Calu3 (cell line): ENCODE measurements around the gene NUDT17. TPM values are rescaled to one million over a fixed set of nuclear protein-coding genes. Genes with fewer than 3 reads are reported as not detected.

ENCODE experiments used
- BruUV-seq: library from RNA; stranded (reverse); fragments of 400-500 nt; replicated peaks from 2 replicates; lab custom pipeline; 2021; lab: Mats Ljungman, UMichigan
- CTCF ChIA-PET: fragments of 300-600 bp; sonication (Branson Sonifier 250); formaldehyde crosslinking; loops from one replicate; lab custom pipeline; 2022; ENCODE audit warnings: antibody characterized with exemption; lab: Charles Lee
- DNase-seq: peaks from one replicate; pipeline ENCODE4 v3.0.0; 2022
- H3K27ac Mint-ChIP-seq: one replicate; pipeline ENCODE4 v1.8.0; 2022; ENCODE audit warnings: mixed read lengths; ENCODE audit not compliant: unreplicated experiment
- H3K27me3 Mint-ChIP-seq: one replicate; pipeline ENCODE4 v1.8.0; 2022; ENCODE audit warnings: mixed read lengths; ENCODE audit not compliant: unreplicated experiment
- H3K36me3 Mint-ChIP-seq: one replicate; pipeline ENCODE4 v1.8.0; 2022; ENCODE audit warnings: mild to moderate bottlenecking, moderate library complexity, mixed read lengths; ENCODE audit not compliant: insufficient read depth, unreplicated experiment
- H3K4me1 Mint-ChIP-seq: one replicate; pipeline ENCODE4 v1.8.0; 2022; ENCODE audit warnings: mild to moderate bottlenecking, low read depth, mixed read lengths; ENCODE audit not compliant: unreplicated experiment
- H3K4me3 Mint-ChIP-seq: one replicate; pipeline ENCODE4 v1.8.0; 2022; ENCODE audit warnings: mild to moderate bottlenecking, low read depth, moderate library complexity, mixed read lengths; ENCODE audit not compliant: unreplicated experiment
- H3K9me3 Mint-ChIP-seq: one replicate; pipeline ENCODE4 v1.8.0; 2022; ENCODE audit warnings: low read depth, mixed read lengths; ENCODE audit not compliant: unreplicated experiment
- intact Hi-C: fragments of 100-400 bp; cut with micrococcal nuclease; formaldehyde crosslinking; loops from one replicate; pipeline ENCODE4 v1.10.0; 2022; ENCODE audit not compliant: unreplicated experiment
- total RNA-seq: library from RNA; stranded (reverse); gene quantifications from 2 replicates; pipeline ENCODE4 v1.2.3, GENCODE V29; 2022
- TF ChIP-seq, protein P1 (sequence below): fragments of 200-600 bp; IDR thresholded peaks from one replicate; pipeline ENCODE4 v1.8.0; 2022; ENCODE audit warnings: antibody characterized with exemption; ENCODE audit not compliant: unreplicated experiment

NUDT17 gene
- total RNA-seq, 1 experiment from 2014 or later: 2.8 TPM

- no TSS peak for BruUV-seq
- Mint-ChIP-seq H3K27me3 (peaks cover 20% of the 10 kb centered on the region), H3K9me3 (no peaks in the 10 kb centered on the region), H3K4me1 (peaks cover 52% of the 10 kb centered on the region), H3K36me3 (peaks cover 17% of the 10 kb centered on the region), H3K27ac (no peak within 1 kb of the TSS), H3K4me3 (peak within 1 kb of the TSS; percentile 43)
- CTCF ChIA-PET: interaction anchor here (0.7 to 1.9 kb wide), 3 partner anchors 27 to 72 kb away, joined by 3 to 8 read pairs (median 3); partner anchors contain the start of genes NUDT17 and PIAS3
- intact Hi-C loops: loop anchor here (2.0 kb wide), 1 partner anchor 27 kb away; the partner anchor contains the start of gene PIAS3
- TF ChIP-seq, protein P1, sequence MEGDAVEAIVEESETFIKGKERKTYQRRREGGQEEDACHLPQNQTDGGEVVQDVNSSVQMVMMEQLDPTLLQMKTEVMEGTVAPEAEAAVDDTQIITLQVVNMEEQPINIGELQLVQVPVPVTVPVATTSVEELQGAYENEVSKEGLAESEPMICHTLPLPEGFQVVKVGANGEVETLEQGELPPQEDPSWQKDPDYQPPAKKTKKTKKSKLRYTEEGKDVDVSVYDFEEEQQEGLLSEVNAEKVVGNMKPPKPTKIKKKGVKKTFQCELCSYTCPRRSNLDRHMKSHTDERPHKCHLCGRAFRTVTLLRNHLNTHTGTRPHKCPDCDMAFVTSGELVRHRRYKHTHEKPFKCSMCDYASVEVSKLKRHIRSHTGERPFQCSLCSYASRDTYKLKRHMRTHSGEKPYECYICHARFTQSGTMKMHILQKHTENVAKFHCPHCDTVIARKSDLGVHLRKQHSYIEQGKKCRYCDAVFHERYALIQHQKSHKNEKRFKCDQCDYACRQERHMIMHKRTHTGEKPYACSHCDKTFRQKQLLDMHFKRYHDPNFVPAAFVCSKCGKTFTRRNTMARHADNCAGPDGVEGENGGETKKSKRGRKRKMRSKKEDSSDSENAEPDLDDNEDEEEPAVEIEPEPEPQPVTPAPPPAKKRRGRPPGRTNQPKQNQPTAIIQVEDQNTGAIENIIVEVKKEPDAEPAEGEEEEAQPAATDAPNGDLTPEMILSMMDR: no peak
- DNase-seq: peak; percentile 87
Measured at GRCh38 chr1:145885738-145886287, 40.4 kb downstream of the NUDT17 start, which contains the start of gene ANKRD35. Gene ANKRD35, minus strand, starts transcription at chr1:145885866. Its CDS starts 108 bp downstream, at chr1:145885758.

- peaks cover 20% of the 10 kb centered on the region for H3K27me3 Mint-ChIP-seq
- intact Hi-C loops: loop anchor here (2.0 kb wide), 1 partner anchor 28 kb away; the partner anchor contains the start of gene PIAS3
- BruUV-seq: no TSS peak
- H3K9me3 Mint-ChIP-seq: no peaks in the 10 kb centered on the region
- H3K36me3 Mint-ChIP-seq: peaks cover 17% of the 10 kb centered on the region
- peaks cover 58% of the 10 kb centered on the region for H3K4me1 Mint-ChIP-seq
- TF ChIP-seq, protein P1: no peak
- no peak for DNase-seq
- no peak overlapping the region for H3K27ac Mint-ChIP-seq
- CTCF ChIA-PET: interaction anchor here (1.9 to 2.0 kb wide), 3 partner anchors 27 to 41 kb away, joined by 7 to 16 read pairs (median 8); partner anchors contain the start of genes NUDT17 and PIAS3
- H3K4me3 Mint-ChIP-seq: peak overlapping the region; percentile 43
Measured at GRCh38 chr1:145886390-145886789, 41.0 kb downstream of the NUDT17 start.

- CTCF ChIA-PET: interaction anchor here (0.6 to 2.0 kb wide), 6 partner anchors 8 to 130 kb away, joined by 4 to 16 read pairs (median 8); partner anchors contain the start of genes NUDT17 and PIAS3
- TF ChIP-seq, protein P1: no peak
- Mint-ChIP-seq H3K4me1 (peaks cover 60% of the 10 kb centered on the region), H3K4me3 (no peak overlapping the region), H3K36me3 (peaks cover 17% of the 10 kb centered on the region), H3K9me3 (no peaks in the 10 kb centered on the region), H3K27me3 (peaks cover 20% of the 10 kb centered on the region), H3K27ac (no peak overlapping the region)
- DNase-seq: no peak
- no TSS peak for BruUV-seq
- intact Hi-C loops: loop anchor here (2.0 kb wide), 1 partner anchor 28 kb away; the partner anchor contains the start of gene PIAS3
Measured at GRCh38 chr1:145886816-145887215, 41.4 kb downstream of the NUDT17 start.

- TF ChIP-seq, protein P1: no peak
- H3K4me3 Mint-ChIP-seq: peak overlapping the region; percentile 56
- peaks cover 17% of the 10 kb centered on the region for H3K36me3 Mint-ChIP-seq
- H3K9me3 Mint-ChIP-seq: no peaks in the 10 kb centered on the region
- H3K27me3 Mint-ChIP-seq: peaks cover 20% of the 10 kb centered on the region
- peak overlapping the region; percentile 81 for H3K27ac Mint-ChIP-seq
- peak; percentile 67 for DNase-seq
- CTCF ChIA-PET: interaction anchor here (0.6 to 2.0 kb wide), 5 partner anchors 9 to 107 kb away, joined by 4 to 16 read pairs (median 5); partner anchors contain the start of genes NUDT17 and PIAS3
- no TSS peak for BruUV-seq
- intact Hi-C loops: loop anchor here (2.0 kb wide), 1 partner anchor 29 kb away; the partner anchor contains the start of gene PIAS3
- peaks cover 69% of the 10 kb centered on the region for H3K4me1 Mint-ChIP-seq
Measured at GRCh38 chr1:145887631-145888030, 42.2 kb downstream of the NUDT17 start.
